Testis (tissue), 2 donors: ENCODE data around the gene ARHGAP40.

Experiments
- POLR2A ChIP-seq: fragments of 450-650 bp; IDR thresholded peaks from one replicate; pipeline ENCODE4 v1.6.1; 2017; ENCODE audit warnings: antibody characterized with exemption, mild to moderate bottlenecking, moderate library complexity
- TF ChIP-seq, protein P1 (sequence below), 3 experiments: fragments of 450-650 bp in 2 of 3; fragments of 200-600 bp in 1 of 3; sonication (generic) in 1 of 3; IDR thresholded peaks; one replicate each; pipeline ENCODE4 v1.5.1; 2016 to 2019; ENCODE audit warnings: antibody characterized with exemption in 3 of 3, mild to moderate bottlenecking in 2 of 3, moderate library complexity in 1 of 3

DNA sequence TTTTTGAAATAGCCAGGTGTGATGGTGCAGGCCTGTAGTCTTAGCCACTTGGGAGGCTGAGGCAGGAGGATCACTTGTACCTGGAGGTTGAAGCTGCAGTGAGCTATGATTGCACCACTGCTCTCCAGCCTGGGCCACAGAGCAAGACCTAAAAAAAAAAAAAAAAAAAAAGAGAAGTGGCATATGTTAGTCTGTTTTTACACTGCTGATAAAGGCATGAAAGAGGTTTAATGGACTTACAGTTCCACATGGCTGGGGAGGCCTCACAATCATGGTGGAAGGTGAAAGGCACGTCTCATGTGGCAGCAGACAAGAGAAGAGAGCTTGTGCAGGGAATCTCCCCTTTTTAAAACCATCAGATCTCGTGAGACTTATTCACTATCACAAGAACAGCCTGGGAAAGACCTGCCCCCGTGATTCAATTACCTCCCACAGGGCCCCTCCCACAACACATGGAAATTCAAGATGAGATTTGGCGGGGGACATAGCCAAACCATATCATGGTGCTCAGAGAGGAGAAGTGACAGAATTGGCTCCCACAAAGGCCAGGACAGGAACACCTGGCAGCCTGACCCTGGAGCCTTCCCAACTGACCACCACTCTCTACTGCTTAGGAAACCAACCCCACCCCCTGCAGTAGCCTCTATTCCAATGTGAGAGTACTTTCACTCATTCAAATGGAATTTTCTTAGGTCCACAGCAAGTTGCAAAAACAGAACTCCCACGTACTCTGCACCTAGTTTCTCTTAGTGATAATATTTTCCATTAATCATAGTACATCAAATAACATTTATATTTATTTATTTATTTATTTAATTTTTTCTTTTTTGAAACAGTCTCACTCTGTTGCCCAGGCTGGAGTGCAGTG lies 29.8 kb downstream of the ARHGAP40 start:
- TF ChIP-seq POLR2A = no peak
- TF ChIP-seq, protein P1, sequence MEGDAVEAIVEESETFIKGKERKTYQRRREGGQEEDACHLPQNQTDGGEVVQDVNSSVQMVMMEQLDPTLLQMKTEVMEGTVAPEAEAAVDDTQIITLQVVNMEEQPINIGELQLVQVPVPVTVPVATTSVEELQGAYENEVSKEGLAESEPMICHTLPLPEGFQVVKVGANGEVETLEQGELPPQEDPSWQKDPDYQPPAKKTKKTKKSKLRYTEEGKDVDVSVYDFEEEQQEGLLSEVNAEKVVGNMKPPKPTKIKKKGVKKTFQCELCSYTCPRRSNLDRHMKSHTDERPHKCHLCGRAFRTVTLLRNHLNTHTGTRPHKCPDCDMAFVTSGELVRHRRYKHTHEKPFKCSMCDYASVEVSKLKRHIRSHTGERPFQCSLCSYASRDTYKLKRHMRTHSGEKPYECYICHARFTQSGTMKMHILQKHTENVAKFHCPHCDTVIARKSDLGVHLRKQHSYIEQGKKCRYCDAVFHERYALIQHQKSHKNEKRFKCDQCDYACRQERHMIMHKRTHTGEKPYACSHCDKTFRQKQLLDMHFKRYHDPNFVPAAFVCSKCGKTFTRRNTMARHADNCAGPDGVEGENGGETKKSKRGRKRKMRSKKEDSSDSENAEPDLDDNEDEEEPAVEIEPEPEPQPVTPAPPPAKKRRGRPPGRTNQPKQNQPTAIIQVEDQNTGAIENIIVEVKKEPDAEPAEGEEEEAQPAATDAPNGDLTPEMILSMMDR (IDR thresholded peaks at IDR 0.05) = no peak
